ENCODE data around the gene TRIM44.

DNA sequence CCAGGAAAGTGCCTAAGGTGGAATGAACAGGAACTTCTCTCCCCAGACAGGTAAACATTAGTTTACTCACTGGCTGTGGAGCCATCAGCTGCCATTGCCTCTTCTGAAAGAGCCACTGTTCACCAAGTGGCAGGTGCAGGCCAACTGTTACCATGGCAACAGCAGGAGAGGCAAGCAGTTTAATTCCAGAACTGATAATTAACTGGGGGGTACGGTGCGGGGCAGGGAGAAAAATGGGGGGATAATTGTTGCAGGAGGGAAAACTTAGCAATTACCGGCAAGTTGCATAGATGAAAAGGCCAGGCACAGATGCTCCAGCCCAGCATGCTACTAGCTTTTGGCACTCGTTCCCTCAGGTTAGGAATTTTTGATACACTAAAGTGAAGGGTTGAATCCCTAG is 85.1 kb downstream of the TRIM44 start:
- TF ChIP-seq, protein P1, sequence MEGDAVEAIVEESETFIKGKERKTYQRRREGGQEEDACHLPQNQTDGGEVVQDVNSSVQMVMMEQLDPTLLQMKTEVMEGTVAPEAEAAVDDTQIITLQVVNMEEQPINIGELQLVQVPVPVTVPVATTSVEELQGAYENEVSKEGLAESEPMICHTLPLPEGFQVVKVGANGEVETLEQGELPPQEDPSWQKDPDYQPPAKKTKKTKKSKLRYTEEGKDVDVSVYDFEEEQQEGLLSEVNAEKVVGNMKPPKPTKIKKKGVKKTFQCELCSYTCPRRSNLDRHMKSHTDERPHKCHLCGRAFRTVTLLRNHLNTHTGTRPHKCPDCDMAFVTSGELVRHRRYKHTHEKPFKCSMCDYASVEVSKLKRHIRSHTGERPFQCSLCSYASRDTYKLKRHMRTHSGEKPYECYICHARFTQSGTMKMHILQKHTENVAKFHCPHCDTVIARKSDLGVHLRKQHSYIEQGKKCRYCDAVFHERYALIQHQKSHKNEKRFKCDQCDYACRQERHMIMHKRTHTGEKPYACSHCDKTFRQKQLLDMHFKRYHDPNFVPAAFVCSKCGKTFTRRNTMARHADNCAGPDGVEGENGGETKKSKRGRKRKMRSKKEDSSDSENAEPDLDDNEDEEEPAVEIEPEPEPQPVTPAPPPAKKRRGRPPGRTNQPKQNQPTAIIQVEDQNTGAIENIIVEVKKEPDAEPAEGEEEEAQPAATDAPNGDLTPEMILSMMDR (IDR thresholded peaks at IDR 0.05 in 2 of 3, conservative IDR thresholded peaks at IDR 0.05 in 1 of 3; ENCODE audit: borderline replicate concordance in 1 of 3, insufficient read depth in 1 of 3, low read depth in 2 of 3, low read length in 2 of 3) = no peak
- TF ChIP-seq EZH2phosphoT487 (IDR thresholded peaks at IDR 0.05; ENCODE audit: borderline replicate concordance) (no peak), TCF7L2 (IDR thresholded peaks at IDR 0.05; ENCODE audit: borderline replicate concordance, extremely low read depth, insufficient read depth, insufficient read length) (no peak), YY1 (IDR thresholded peaks at IDR 0.05; ENCODE audit: extremely low read depth, insufficient replicate concordance, low read depth, low read length) (no peak), POLR2A (IDR thresholded peaks at IDR 0.05; ENCODE audit: borderline replicate concordance, extremely low read depth, insufficient read depth, insufficient read length) (no peak), JUND (IDR thresholded peaks at IDR 0.05) (no peak), EZH2 (IDR thresholded peaks at IDR 0.05) (no peak), FOSL1 (IDR thresholded peaks at IDR 0.05; ENCODE audit: low read depth) (no peak), RAD21 (IDR thresholded peaks at IDR 0.05; ENCODE audit: low read depth) (no peak), CEBPB (IDR thresholded peaks at IDR 0.05; ENCODE audit: low read depth) (no peak), POLR2AphosphoS5 (IDR thresholded peaks at IDR 0.05; ENCODE audit: low read depth, low read length) (no peak), SP1 (IDR thresholded peaks at IDR 0.05; ENCODE audit: low read depth) (no peak), ZNF274 (IDR thresholded peaks at IDR 0.05; ENCODE audit: low read depth, low read length) (no peak)
- TF ChIP-seq, protein P2, sequence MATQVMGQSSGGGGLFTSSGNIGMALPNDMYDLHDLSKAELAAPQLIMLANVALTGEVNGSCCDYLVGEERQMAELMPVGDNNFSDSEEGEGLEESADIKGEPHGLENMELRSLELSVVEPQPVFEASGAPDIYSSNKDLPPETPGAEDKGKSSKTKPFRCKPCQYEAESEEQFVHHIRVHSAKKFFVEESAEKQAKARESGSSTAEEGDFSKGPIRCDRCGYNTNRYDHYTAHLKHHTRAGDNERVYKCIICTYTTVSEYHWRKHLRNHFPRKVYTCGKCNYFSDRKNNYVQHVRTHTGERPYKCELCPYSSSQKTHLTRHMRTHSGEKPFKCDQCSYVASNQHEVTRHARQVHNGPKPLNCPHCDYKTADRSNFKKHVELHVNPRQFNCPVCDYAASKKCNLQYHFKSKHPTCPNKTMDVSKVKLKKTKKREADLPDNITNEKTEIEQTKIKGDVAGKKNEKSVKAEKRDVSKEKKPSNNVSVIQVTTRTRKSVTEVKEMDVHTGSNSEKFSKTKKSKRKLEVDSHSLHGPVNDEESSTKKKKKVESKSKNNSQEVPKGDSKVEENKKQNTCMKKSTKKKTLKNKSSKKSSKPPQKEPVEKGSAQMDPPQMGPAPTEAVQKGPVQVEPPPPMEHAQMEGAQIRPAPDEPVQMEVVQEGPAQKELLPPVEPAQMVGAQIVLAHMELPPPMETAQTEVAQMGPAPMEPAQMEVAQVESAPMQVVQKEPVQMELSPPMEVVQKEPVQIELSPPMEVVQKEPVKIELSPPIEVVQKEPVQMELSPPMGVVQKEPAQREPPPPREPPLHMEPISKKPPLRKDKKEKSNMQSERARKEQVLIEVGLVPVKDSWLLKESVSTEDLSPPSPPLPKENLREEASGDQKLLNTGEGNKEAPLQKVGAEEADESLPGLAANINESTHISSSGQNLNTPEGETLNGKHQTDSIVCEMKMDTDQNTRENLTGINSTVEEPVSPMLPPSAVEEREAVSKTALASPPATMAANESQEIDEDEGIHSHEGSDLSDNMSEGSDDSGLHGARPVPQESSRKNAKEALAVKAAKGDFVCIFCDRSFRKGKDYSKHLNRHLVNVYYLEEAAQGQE (IDR thresholded peaks at IDR 0.05; ENCODE audit: low read depth) = no peak

All from HCT116 (cell line).